ENCODE measurements around the gene FAHD2B.
"Not testable (repeated sequence)": the region's sequence is repeated elsewhere in the genome, so short reads cannot be mapped to it uniquely, and the experiment has no call there.

FAHD2B gene

DNA sequence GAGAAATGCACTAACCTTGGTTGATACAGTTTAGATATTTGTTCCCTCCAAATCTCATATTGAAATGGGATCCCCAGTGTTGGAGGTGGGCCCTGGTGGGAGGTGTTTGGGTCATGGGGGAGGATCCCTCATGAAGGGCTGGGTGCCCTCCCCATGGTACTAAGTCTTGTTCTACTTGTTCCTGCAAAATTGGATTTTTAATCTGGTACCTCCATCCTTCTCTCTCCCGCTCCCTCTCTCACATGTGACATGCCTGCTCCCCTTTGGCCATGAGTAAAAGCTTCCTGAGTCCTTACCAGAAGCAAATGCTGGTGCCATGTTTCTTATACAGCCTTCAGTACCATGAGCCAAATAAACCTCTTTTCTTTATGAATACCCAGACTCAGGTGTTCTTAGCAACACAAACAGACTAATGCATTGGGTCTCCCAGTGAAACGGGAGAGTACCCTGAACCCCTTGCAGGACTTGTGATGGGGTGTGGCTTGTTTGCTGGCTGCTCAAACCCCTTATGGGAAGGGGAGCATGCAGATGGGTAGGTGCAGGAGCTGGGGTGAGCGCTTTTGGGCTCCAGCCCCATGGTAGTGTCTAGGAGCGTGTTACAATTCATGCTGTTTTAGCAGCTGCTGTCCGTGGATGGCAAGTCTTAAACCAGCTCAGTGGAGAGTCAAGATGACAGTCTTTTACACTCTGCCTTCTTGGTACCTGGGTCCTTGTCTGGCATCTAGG is 27.2 kb downstream of the FAHD2B start:
- DNase-seq (ENCODE audit: low spot score), result peak; percentile 1

DNA sequence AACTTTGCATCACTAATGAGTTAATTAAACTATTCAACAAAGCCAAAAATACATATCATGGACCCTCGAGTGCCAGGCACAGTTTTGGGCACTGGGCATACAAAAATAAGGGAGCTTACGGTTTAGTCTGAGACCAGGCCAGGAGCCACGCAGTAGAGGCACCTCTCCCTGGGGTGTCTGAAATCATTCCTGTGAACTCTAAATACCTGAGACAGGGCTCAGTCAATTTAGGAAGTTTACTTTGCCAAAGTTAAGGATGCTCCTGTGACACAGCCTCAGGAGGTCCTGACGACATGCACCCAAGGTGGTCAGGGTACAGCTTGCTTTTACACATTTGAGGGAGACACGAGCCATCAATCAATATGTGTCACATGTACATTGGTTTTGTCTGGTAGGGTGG is 28.7 kb downstream of the FAHD2B start:
- DNase-seq (ENCODE audit: low spot score), result not testable (repeated sequence)

DNA sequence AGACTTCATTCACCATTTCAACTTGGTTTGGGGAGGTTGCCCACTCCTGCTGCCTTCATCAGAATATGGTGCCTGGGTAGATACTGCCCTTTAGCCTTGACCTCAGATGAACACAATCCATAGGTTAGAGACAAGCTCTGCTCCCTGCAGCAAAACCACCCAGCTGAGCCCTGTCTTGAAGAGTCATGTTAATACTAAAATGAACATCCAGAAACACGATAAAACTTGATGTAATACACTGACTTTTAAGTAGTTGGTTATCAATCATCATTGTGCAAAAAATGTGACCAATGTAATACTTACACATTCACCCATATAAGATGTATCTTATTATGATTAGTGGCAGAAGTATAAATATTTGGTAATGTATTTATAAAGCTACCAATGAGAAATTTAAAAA is 32.7 kb downstream of the FAHD2B start:
- not testable (repeated sequence) for DNase-seq (ENCODE audit: low spot score)

DNA sequence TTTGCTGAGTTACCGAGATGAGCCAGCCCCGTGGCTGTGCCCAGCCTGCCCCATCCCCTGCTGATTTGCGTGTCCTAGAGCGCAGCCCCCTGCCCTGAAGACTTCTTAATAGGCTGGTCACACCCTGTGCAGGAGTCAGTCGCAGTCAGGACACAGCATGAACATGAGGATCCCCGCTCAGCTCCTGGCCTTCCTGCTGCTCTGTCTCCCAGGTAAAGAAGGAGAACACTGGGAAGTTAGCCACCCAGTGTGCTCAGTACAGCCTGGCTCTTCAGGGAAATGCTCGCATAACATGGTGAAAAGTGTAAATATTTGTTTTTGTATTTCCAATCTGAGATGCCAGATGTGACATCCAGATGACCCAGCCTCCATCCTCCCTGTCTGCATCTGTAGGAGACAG is 34.9 kb downstream of the FAHD2B start:
- DNase-seq (ENCODE audit: low spot score), result not testable (repeated sequence)

DNA sequence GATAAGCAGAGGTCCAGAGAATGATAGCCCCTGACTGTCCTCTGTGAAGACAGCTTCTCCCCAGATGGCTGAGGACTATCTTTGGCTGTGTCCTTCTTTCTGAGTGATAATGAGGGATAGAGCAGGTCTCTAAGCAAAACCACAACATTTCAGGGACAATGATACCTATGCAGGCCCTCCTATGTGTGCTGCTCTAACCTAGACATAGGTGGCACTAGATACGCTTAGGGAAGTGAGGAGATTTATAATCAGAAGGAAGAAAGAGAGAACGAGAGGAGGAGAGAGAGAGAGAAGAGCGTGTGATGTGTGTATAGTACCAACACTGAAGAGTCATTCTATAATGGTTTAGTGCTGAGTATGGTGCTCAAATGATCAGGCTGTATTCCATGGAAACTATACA is 38.5 kb downstream of the FAHD2B start:
- DNase-seq (ENCODE audit: low spot score), result not testable (repeated sequence)

DNA sequence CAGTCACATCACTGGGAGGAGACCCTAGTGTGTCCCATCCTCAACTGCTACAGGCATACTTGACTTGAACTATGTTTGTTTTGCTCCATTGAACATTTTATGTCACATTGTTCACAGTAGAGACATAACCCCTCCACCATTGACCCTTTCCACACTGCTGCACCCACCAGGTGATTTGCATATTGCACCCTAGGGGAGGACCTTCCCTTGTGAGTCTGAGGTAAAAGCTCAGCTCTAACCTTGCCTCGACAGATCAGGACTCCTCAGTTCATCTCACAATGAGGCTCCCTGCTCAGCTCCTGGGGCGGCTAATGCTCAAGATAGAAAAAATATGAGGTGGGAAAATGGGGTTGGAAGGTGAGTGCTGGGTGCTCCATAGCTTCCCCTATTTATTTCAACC is 44.6 kb downstream of the FAHD2B start:
- not testable (repeated sequence) for DNase-seq (ENCODE audit: low spot score)

DNA sequence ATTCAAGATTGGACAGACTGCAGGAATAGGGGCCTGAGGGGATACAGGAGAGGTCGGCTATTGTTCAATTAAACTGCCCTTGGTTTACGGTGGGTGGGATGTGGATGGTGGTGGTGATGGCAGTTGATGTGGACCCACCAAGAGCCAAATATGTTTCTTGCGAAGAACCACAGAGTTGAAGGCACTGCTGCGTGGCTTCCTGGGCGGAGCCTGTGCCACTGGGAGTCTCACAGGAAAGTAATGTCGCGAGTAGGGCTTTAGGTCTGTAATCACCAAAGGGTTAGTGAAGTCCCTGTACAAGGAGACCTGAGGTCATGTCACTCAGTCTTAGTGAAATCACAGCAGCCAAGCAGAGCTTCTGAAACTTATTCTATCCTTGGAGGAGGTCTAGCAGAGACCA is 46.2 kb downstream of the FAHD2B start:
- DNase-seq (ENCODE audit: low spot score), result not testable (repeated sequence)

DNA sequence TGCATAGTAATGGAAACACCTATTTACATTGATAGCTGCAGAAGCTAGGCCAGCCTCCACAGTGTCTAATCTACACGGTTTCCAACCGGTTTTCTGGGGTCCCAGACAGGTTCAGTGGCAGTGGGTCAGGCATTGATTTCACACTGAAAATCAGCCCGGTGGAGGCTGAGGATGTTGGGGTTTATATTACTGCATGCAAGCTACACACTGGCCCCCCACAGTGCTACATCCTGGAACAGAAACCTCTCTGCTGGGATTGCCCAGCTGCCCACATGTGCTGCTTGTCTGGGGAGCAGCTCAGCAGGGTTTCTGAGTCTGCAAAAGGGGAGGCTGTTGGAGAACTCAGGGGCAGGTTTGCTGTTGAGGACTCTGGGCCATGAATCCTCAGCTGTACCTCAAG is 48.0 kb downstream of the FAHD2B start:
- DNase-seq (ENCODE audit: low spot score), result not testable (repeated sequence)

DNA sequence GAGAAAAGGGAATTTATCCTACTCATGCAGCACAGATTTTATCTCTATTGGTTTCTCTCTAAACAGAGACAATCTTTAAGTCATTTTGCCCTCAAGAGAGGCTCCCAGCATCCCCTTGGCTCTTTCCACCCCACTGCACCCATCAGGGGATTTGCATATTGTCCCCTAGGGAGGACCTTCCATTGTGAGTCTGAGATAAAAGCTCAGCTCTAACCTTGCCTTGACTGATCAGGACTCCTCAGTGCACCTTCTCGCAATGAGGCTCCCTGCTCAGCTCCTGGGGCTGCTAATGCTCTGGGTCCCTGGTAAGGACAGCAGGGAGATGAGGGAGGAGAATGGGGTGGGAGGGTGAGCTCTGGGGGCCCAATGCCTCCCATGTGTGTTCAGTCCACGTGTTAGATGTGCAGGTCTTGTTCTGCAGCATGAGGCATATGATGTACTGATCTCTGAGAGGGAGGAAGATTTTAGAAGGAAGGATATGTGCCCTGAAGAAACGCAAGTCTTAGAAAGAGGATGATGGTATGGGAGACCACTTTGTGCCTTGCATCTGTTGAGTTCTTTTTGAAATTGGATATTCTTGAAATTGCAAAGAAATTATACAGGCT is 48.7 kb downstream of the FAHD2B start:
- DNase-seq (ENCODE audit: low spot score), result not testable (repeated sequence)
